ENCODE data around the gene ADORA1.

ADORA1 gene

DNA sequence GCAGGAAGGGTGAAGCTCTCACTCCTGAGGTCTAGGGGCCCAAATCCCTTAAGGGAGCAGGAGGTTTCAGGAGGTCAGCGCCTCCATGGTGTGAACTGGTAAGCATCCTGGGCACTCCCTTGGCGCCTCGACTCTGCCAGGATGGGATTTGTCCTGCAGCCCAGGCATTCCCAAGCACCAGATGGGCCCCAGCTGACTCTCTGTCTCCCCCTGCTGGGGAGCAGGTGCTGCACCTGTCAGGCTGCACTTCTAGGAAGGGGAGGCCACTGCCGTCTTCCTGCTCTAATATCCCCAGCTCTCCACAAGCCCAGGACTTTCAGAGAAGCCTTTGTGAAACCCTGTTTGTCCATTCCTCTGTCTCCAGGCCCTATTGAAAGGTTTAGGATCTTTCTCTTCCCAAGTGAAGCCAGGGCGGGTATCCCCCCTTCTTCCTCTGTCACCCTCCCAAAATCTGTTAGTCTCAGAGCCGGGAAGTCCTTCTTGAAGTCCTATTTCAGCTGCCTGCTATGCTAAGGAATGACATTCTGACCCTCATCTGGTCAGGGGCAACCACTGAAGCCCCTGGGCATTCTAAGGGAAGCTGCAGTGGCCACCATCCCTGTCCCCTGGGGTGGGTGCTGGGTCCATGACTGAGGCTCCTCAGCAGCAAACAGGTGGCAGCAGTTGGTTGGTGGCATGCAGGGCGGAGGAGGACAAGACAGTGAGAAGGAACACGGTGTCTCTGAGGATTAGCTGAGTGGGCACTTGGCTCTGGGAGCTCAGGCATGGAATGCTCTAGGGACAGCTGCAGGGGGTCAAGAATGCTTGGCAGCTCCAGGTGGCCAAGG, 44.9 kb downstream of the ADORA1 start:
- no peak overlapping the region for H3K27ac ChIP-seq (ENCODE audit: low read depth, low read length)
- H3K27me3 ChIP-seq (ENCODE audit: control insufficient read depth in 1 of 2, insufficient read depth in 2 of 2, low read length in 2 of 2) = no peaks in the 10 kb centered on the region
- H3K36me3 ChIP-seq (ENCODE audit: control insufficient read depth in 1 of 2, insufficient read depth in 2 of 2, low read length in 2 of 2) = no peaks in the 10 kb centered on the region
- peaks cover 0 to 3% of the 10 kb centered on the region in 2 donors for H3K4me1 ChIP-seq (ENCODE audit: control insufficient read depth in 1 of 2, insufficient read depth in 2 of 2, low read length in 2 of 2)
- no peaks in the 10 kb centered on the region for H3K9me3 ChIP-seq (ENCODE audit: control insufficient read depth in 1 of 2, low read length in 2 of 2)
- no peak overlapping the region for H3K4me3 ChIP-seq (ENCODE audit: low read depth in 1 of 2, low read length in 2 of 2)
- H3K9ac ChIP-seq (ENCODE audit: low read depth in 1 of 2, low read length in 2 of 2) = no peak overlapping the region

DNA sequence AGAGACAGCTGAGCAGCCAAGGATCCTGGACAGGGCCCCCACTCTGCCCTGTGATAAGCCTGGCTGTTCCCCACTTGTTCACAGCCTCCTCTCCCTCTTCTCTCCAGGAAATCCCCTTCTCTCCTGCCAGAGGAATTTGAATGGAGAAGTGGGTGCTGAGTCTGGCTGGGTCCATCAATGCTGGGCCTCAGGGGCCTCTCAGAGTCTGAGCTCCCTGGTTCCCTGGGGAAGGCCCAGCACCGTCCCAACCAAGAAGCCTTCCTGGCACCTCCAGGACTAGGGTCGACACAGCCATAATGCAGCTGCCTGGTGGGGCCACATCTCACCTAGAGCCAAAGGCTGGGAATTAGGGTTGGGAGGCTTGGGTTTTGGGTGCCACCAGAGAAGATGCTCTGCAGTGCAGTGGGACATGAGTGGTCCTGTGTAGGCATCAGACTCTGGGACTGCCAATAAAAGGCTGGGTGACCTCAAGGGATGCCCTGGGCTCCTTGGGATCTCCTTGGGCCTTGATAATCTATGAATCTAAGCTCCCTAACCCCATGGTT, 45.6 kb downstream of the ADORA1 start:
- Histone ChIP-seq H3K4me3 (ENCODE audit: low read depth in 1 of 2, low read length in 2 of 2) (no peak overlapping the region), H3K27ac (ENCODE audit: low read depth, low read length) (no peak overlapping the region), H3K4me1 (ENCODE audit: control insufficient read depth in 1 of 2, insufficient read depth in 2 of 2, low read length in 2 of 2) (peaks cover 0 to 3% of the 10 kb centered on the region in 2 donors), H3K9ac (ENCODE audit: low read depth in 1 of 2, low read length in 2 of 2) (no peak overlapping the region), H3K27me3 (ENCODE audit: control insufficient read depth in 1 of 2, insufficient read depth in 2 of 2, low read length in 2 of 2) (no peaks in the 10 kb centered on the region), H3K36me3 (ENCODE audit: control insufficient read depth in 1 of 2, insufficient read depth in 2 of 2, low read length in 2 of 2) (no peaks in the 10 kb centered on the region), H3K9me3 (ENCODE audit: control insufficient read depth in 1 of 2, low read length in 2 of 2) (no peaks in the 10 kb centered on the region)

DNA sequence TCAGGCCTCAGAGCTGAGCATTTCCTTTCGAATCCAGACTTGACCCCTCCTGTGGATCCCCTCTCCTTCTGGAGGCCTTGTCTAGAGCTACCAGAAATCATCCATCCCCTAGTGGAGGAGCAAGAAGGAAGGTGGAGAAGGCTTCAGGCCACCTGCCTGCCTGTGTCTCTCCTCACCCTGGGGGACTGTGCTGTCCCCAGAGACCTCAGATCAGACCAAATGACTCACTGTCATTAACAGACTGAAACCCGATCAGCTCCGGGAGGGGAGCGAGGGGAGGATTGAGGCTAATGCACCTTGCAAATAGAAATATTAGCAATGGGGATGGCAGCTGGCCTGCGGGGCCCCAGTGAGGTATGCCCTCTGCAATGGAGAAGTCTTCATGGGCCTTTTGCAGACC, 46.0 kb downstream of the ADORA1 start:
- Histone ChIP-seq H3K36me3 (ENCODE audit: control insufficient read depth in 1 of 2, insufficient read depth in 2 of 2, low read length in 2 of 2) (no peaks in the 10 kb centered on the region), H3K4me1 (ENCODE audit: control insufficient read depth in 1 of 2, insufficient read depth in 2 of 2, low read length in 2 of 2) (peaks cover 0 to 3% of the 10 kb centered on the region in 2 donors), H3K9me3 (ENCODE audit: control insufficient read depth in 1 of 2, low read length in 2 of 2) (no peaks in the 10 kb centered on the region), H3K4me3 (ENCODE audit: low read depth in 1 of 2, low read length in 2 of 2) (no peak overlapping the region), H3K27me3 (ENCODE audit: control insufficient read depth in 1 of 2, insufficient read depth in 2 of 2, low read length in 2 of 2) (no peaks in the 10 kb centered on the region), H3K9ac (ENCODE audit: low read depth in 1 of 2, low read length in 2 of 2) (no peak overlapping the region), H3K27ac (ENCODE audit: low read depth, low read length) (no peak overlapping the region)

DNA sequence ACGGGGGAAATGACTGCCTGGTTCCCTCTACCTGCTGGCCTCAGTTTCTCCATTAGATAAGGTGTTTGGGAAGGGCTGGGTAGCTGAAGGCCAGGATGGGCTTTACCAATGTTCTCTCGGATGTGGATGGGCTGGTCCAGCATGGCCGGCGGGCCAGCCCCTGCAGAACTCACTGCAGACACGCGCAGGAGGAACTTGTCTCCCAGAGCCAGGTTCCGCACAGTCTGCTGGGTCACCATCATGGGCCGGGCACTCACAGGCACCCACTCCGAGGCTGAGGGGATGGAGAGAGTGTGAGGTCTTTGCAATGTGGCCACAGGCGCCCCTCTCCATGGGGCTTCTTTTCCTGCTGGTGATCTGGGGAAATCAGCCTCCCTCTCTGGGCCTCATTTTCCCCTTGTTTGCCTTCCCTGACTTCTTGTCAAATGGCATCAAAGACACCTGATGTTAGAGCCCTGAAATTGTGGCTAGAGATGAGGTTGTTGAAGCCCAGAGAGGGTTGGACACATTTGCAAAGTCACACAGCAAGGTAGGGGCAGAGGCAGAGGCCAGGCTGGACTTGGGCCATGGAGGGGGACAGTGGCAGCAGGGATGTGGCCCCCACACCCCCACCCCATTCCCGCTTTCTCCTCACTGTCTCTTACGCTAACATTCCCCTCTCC, 46.9 kb downstream of the ADORA1 start:
- H3K27ac ChIP-seq (ENCODE audit: low read depth, low read length) = no peak overlapping the region
- H3K27me3 ChIP-seq (ENCODE audit: control insufficient read depth in 1 of 2, insufficient read depth in 2 of 2, low read length in 2 of 2) = no peaks in the 10 kb centered on the region
- no peaks in the 10 kb centered on the region for H3K9me3 ChIP-seq (ENCODE audit: control insufficient read depth in 1 of 2, low read length in 2 of 2)
- H3K36me3 ChIP-seq (ENCODE audit: control insufficient read depth in 1 of 2, insufficient read depth in 2 of 2, low read length in 2 of 2) = no peaks in the 10 kb centered on the region
- no peak overlapping the region for H3K9ac ChIP-seq (ENCODE audit: low read depth in 1 of 2, low read length in 2 of 2)
- peaks cover 0 to 3% of the 10 kb centered on the region in 2 donors for H3K4me1 ChIP-seq (ENCODE audit: control insufficient read depth in 1 of 2, insufficient read depth in 2 of 2, low read length in 2 of 2)
- no peak overlapping the region for H3K4me3 ChIP-seq (ENCODE audit: low read depth in 1 of 2, low read length in 2 of 2)

DNA sequence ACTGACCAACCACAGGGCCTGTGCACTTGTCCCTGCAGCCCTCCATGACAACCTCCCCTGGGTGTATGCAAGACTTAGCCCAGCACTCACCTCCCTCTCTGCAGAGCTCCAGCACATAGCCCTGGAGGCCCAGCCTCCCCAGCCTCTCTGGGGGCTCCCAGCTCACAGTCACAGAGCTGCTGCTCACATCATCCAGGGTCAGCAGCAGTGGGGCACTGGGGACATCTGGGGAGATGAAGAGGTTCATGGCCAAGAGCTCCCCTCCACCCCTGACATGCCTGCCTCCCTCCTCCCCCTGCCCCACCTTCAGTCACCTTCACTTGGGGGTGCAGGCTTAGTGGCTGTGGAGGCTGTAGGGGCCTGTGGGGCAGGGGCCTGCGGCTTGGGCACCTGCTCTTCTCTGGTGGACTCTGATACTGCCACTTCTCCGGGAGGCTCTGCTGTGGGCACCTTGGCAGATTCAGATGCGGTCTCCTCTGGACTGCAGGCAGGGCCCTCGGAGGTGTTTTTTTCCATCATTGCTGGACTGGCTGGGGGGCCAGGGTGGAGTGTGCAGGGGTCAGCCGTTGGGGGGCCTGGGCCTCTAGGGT, 47.8 kb downstream of the ADORA1 start, which contains the start of gene MYBPH:
Gene MYBPH, minus strand, starts transcription at position 590 of the 590 bp plus-strand sequence. Its CDS starts 71 bp downstream, at position 519.
- Histone ChIP-seq H3K4me1 (ENCODE audit: control insufficient read depth in 1 of 2, insufficient read depth in 2 of 2, low read length in 2 of 2) (peaks cover 0 to 3% of the 10 kb centered on the region in 2 donors), H3K27ac (ENCODE audit: low read depth, low read length) (no peak within 1 kb of the TSS), H3K9ac (ENCODE audit: low read depth in 1 of 2, low read length in 2 of 2) (no peak within 1 kb of the TSS), H3K9me3 (ENCODE audit: control insufficient read depth in 1 of 2, low read length in 2 of 2) (no peaks in the 10 kb centered on the region), H3K36me3 (ENCODE audit: control insufficient read depth in 1 of 2, insufficient read depth in 2 of 2, low read length in 2 of 2) (no peaks in the 10 kb centered on the region), H3K4me3 (ENCODE audit: low read depth in 1 of 2, low read length in 2 of 2) (no peak within 1 kb of the TSS), H3K27me3 (ENCODE audit: control insufficient read depth in 1 of 2, insufficient read depth in 2 of 2, low read length in 2 of 2) (no peaks in the 10 kb centered on the region)

DNA sequence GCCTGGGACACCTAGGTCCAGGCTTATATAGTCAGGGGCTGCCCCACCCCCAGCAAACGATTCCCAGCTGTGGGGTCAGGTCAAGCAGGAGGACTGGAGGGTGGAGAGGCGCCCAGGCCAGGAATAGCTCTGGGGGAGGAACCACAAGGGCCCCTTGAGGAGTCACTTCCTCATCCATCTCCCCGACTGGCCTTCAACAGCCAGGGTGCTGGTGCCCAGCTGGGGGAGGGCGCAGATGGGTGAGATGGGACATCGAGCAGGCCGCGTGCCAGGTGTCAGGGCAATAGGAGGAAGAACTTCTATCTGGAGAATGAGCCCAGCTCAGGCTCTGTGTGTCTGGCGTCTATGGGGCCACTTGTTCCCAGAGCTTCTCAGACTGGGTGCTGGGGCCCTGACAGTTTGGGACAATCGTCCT, 48.3 kb downstream of the ADORA1 start:
- H3K27ac ChIP-seq (ENCODE audit: low read depth, low read length) = no peak overlapping the region
- H3K36me3 ChIP-seq (ENCODE audit: control insufficient read depth in 1 of 2, insufficient read depth in 2 of 2, low read length in 2 of 2) = no peaks in the 10 kb centered on the region
- no peak overlapping the region for H3K4me3 ChIP-seq (ENCODE audit: low read depth in 1 of 2, low read length in 2 of 2)
- H3K27me3 ChIP-seq (ENCODE audit: control insufficient read depth in 1 of 2, insufficient read depth in 2 of 2, low read length in 2 of 2) = no peaks in the 10 kb centered on the region
- H3K4me1 ChIP-seq (ENCODE audit: control insufficient read depth in 1 of 2, insufficient read depth in 2 of 2, low read length in 2 of 2) = peaks cover 0 to 3% of the 10 kb centered on the region in 2 donors
- no peaks in the 10 kb centered on the region for H3K9me3 ChIP-seq (ENCODE audit: control insufficient read depth in 1 of 2, low read length in 2 of 2)
- no peak overlapping the region for H3K9ac ChIP-seq (ENCODE audit: low read depth in 1 of 2, low read length in 2 of 2)

DNA sequence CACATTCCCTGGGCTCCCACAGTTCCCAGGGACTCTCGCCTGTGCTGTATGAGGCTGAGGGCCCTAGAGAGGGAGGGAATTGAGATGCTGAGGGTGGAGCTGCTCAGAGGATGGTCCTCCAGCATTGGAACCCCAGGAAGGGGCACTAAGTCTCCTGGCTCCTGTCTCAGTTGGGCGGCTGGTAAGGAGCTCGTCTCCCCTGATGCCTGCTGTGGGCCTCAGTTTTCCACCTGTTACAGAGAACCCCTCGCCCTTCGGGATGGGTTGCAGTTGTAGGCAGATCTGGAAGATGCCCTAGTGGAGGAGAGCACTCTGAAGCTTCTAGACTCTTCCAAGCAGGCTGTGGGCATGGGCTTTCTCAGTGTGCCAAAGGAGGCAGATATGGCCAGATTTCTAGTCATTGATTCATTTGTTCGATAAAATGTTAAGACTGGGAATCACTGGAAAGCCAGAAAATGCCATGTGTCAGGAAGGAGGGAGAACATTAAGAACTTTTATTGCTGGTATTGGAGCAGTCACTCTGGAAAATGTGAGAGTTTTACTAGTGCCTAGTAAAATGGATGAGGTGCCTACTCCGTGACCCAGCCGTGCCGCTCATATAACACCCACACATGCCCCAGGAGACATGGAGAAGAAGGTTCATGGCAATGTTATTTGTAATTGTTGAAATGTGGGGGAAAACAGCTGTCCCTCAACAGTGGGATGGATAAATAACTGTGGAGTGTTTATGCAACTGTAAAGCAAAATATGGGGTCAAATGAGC, 48.9 kb downstream of the ADORA1 start:
- peaks cover 0 to 3% of the 10 kb centered on the region in 2 donors for H3K4me1 ChIP-seq (ENCODE audit: control insufficient read depth in 1 of 2, insufficient read depth in 2 of 2, low read length in 2 of 2)
- H3K4me3 ChIP-seq (ENCODE audit: low read depth in 1 of 2, low read length in 2 of 2) = no peak overlapping the region
- H3K9ac ChIP-seq (ENCODE audit: low read depth in 1 of 2, low read length in 2 of 2) = no peak overlapping the region
- H3K9me3 ChIP-seq (ENCODE audit: control insufficient read depth in 1 of 2, low read length in 2 of 2) = no peaks in the 10 kb centered on the region
- no peaks in the 10 kb centered on the region for H3K36me3 ChIP-seq (ENCODE audit: control insufficient read depth in 1 of 2, insufficient read depth in 2 of 2, low read length in 2 of 2)
- no peaks in the 10 kb centered on the region for H3K27me3 ChIP-seq (ENCODE audit: control insufficient read depth in 1 of 2, insufficient read depth in 2 of 2, low read length in 2 of 2)
- no peak overlapping the region for H3K27ac ChIP-seq (ENCODE audit: low read depth, low read length)

DNA sequence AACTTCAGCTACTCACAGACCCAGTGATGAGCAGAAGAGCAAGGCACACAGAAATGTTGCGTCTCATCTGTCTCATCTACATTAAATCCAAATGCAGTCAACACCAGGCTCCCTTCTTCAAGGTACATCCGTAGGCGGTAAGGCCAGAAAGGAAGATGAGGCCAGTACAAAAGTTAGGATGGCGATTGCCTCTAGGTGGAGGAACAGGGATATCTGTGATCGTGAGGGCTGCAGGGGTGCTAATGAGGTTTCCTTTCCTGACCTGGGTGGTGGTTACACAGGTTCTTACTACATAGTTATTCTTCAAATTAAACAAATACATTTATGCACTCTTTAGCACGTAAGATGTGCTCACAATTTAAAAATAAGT, 49.5 kb downstream of the ADORA1 start:
- H3K27ac ChIP-seq (ENCODE audit: low read depth, low read length) = no peak overlapping the region
- H3K4me3 ChIP-seq (ENCODE audit: low read depth in 1 of 2, low read length in 2 of 2) = no peak overlapping the region
- H3K27me3 ChIP-seq (ENCODE audit: control insufficient read depth in 1 of 2, insufficient read depth in 2 of 2, low read length in 2 of 2) = no peaks in the 10 kb centered on the region
- H3K9ac ChIP-seq (ENCODE audit: low read depth in 1 of 2, low read length in 2 of 2) = no peak overlapping the region
- H3K4me1 ChIP-seq (ENCODE audit: control insufficient read depth in 1 of 2, insufficient read depth in 2 of 2, low read length in 2 of 2) = peaks cover 0 to 3% of the 10 kb centered on the region in 2 donors
- no peaks in the 10 kb centered on the region for H3K36me3 ChIP-seq (ENCODE audit: control insufficient read depth in 1 of 2, insufficient read depth in 2 of 2, low read length in 2 of 2)
- no peaks in the 10 kb centered on the region for H3K9me3 ChIP-seq (ENCODE audit: control insufficient read depth in 1 of 2, low read length in 2 of 2)

DNA sequence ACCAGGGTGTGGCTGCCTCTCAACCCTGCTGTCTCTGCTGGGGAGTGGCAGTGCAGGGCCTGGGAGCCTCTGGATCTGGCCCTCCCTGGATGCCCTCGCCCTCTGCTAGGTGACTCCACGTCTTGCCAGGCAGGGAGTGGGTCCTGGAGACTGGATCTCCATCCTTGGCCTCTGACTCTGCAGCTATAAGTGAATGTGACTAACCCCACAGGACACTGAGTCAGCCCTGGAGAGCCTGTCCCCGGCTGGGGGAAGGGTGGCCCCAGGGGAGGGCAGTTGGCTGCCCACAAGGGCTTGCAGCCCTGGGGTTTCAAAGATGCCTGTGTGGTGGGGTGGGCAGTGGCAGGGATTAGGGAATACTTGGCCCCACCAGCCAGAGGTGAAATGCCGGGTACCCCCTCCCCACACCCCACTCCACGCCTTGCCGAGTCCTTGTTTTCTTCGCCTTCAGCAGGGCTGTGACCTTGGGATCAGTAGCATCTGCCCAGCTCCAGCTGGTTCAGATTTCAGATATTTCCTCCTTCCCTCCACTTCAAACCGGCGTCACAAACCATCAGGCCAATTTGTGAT, 50.0 kb downstream of the ADORA1 start:
- Histone ChIP-seq H3K4me1 (ENCODE audit: control insufficient read depth in 1 of 2, insufficient read depth in 2 of 2, low read length in 2 of 2) (peaks cover 0 to 3% of the 10 kb centered on the region in 2 donors), H3K4me3 (ENCODE audit: low read depth in 1 of 2, low read length in 2 of 2) (no peak overlapping the region), H3K36me3 (ENCODE audit: control insufficient read depth in 1 of 2, insufficient read depth in 2 of 2, low read length in 2 of 2) (no peaks in the 10 kb centered on the region), H3K27me3 (ENCODE audit: control insufficient read depth in 1 of 2, insufficient read depth in 2 of 2, low read length in 2 of 2) (no peaks in the 10 kb centered on the region), H3K9me3 (ENCODE audit: control insufficient read depth in 1 of 2, low read length in 2 of 2) (no peaks in the 10 kb centered on the region), H3K27ac (ENCODE audit: low read depth, low read length) (no peak overlapping the region), H3K9ac (ENCODE audit: low read depth in 1 of 2, low read length in 2 of 2) (no peak overlapping the region)

Data from duodenal mucosa (tissue), 2 donors.